CD1c-positive myeloid dendritic cell (primary cell): ENCODE results near the gene OSBP2.

ENCODE experiments used
- DNase-seq: peaks from one replicate; pipeline ENCODE4 v3.0.0-alpha.2; 2016; ENCODE audit errors: extremely low spot score

Gene OSBP2

DNA sequence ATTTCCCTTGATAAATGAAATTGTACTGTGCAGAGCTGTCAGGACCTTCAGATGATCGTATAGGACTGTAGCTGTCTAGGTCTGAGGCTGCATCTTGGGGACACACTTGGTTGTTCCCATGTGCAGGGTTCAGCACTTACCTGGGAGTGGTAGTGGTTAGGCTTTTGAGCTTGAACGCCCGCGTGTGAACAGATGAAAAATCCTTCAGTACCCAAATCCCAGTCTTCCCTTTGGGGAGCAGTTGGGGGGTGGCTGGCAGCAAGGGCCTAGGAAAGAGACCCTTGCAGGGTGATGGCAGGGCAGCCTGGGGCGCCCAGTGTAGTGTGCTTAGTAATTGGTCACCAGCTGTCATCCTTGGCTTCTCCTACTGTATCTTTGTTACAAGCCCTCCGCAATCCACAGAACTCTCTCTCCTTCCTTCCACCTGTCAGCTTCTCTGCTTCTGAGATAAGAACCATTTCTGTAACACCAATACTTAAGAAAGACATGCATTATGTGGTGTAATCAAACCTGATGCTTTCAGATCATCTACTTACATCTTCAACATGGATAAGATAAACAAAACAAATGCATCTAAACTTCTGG lies 209.3 kb downstream of the OSBP2 start:
- no peak for DNase-seq

DNA sequence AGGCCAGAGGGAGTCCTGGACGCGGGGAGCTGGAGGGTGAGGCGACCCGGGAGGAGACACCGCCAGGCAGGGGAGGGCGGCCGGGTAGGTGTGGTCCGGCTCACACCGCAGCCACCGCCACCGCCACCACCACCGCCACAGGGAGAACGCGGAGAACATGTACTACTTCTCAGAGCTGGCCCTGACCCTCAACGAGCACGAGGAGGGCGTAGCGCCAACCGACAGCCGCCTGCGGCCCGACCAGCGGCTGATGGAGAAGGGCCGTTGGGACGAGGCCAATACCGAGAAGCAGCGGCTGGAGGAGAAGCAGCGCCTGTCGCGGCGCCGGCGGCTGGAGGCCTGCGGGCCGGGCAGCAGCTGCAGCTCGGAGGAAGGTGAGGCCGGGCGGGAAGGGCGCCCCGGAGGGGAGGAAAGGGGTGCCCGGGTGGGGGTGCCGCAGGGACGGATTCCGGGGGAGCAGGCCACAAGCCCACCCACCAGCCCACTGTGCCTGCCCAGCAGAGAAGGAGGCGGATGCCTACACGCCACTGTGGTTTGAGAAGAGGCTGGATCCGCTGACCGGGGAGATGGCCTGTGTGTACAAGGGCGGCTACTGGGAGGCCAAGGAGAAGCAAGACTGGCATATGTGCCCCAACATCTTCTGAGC lies 211.1 kb downstream of the OSBP2 start:
- no peak for DNase-seq

DNA sequence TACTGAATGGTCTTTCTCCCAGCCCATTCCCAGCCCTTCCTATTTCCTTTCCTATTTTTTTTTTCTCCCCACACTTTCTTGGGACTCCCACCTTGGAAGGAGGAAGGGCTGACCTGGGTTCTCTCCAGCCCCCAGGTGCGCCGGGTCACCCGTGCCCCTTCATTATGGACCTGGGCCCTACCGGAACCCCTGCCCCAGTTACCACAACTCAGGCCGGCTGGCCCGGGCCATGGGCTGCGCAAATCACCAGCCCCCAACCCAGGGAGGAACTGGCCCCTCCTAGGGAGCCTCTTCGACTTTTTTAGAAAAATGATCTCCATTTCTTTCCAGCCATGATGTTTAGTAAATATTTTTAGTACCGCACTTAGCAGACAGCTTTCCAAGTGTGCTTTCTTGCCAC lies 211.7 kb downstream of the OSBP2 start:
- no peak for DNase-seq

DNA sequence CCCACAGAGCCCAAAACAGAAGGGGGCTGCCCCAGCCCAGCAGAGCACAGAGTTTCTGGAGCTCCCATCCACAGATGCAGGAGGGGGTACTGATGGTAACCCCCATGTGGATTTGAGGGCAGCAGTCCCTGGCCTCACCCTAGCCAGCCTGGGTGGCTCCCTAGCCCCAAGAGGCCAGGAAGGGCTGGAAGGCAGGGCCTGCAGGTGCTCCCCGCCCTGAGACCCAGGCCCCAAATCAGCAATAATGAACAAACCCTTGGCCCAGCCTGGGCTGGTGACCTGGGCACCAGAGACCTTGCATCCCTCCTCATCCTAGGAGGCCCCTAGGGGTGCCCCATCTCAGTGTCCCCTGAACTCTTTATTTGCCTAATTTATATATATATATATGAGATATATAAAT lies 212.3 kb downstream of the OSBP2 start:
- DNase-seq = no peak

DNA sequence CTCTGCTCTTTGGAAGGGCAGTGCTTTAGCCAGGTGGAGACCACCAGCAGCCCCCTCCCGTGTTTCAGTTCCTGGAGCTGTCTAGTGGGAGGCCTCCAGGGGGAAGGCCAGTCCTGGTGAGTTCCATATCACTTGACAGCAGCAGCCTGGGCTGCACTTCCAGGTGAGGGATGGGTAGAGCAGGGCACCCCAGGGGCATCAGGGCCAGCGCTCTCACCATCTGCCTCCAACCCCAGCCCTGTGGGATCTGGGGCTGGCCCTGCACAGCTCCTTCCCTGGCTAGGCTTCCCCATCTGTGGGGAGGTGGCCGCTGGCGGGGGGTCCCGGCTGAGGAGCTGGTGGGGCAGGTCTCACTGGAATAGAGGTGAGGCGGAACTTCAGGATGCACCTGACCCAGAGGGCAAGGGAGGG lies 213.4 kb downstream of the OSBP2 start:
- DNase-seq = no peak

DNA sequence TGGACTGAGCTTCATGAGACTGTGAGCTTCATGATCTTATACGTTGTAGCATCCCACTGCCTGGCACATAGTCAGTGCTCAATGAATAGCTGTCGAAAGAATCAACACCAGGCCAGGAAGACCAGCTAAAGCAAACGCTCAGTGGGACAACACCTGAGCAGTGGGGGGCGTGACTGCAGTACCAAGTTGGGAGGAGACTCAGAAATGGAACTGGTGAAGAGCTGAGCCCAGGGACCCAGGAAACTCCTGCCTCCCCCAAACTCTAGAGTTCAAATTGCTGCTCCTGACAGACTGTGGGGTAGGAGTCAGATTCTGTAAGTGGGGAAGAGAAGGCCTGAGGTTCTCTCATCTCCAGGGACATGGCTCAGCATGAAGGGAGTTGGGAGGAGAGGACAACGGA lies 214.6 kb downstream of the OSBP2 start:
- no peak for DNase-seq

DNA sequence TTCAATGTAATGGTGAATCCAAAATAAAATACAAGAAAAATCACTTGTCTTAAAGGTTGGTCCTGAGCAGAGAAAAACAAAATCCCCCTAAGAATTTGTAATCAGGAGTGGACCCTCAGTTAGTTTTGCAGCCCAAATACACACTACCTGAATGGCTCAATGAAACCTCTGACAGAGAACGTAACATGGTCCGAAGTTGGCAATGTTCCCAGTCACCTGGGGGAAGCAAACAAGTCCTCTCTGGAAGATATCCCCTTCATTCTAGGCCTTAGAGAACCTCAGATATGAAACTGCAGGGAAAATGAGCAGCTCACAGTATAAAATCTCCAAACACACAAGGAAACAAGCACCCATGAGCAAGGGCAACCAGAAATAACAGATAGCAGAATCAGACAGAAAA lies 215.7 kb downstream of the OSBP2 start:
- DNase-seq = no peak

DNA sequence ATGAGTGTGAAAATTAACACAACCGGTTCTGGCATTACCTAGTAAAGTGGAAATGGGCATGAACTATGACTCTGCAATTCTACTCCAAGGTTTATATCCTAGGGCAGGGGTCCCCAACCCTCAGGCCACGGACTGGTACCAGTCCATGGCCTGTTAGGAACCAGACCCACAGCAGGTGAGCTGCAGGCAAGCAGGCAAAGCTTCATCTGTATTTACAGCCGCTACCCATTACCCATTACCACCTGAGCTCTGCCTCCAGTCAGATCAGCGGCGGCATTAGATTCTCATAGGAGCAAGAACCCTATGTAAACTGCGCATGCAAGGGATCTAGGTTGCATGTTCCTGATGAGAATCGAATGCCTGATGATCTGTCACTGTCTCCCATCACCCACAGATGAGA lies 224.1 kb downstream of the OSBP2 start:
- DNase-seq = no peak

DNA sequence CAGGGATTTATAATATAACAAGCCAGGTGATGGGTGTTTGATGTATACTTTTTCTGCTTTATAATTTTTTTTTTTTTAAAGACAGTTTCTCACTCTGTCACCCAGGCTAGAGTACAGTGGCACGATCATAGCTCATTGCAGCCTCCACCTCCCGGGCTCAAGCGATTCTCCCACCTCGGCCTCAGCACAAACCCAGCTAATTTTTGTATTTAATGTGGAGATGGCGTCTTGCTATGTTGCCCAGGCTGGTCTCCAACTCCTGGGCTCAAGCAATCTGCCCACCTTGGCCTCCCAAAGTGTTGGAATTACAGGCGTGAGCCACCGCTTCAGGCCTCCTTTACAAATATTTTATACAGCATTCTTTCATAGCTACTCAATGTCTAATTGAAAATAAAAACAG lies 225.3 kb downstream of the OSBP2 start:
- no peak for DNase-seq

DNA sequence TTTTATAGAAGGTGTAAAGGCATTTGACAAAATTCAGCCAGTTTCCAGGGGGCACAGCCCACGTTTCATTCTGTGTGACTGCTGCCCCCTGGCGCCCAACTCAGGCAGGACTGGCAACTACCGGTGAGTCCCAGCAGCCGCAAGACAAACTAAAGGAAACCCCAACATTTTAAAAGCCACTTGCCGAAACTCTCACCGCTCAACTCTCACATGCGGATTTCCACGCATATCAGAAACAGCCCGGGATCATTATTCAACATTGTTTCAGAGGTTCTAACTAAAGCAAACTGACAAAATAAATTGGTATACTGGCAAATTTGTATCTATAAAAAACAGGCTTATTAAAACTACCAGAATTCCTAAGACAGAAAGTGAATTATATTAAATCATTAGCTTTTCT lies 225.7 kb downstream of the OSBP2 start:
- DNase-seq = peak; percentile 79

DNA sequence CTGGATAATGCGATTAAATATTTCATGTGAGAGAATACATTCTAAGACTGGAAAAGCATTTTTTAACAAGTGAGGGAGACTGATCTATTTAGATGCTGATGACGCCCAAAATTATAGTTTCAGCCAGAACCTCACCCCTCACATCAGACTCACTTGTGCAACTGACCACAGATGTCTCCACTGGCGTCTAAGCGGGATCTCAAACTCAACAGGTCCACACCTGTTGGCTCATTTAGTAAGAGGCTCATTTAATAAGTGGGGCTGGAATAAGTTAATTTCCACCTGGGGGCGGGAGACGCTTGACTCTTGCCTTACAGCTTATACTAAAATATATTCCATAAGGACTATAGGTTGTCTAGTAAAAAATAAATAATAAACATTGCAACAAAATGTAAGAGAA lies 226.4 kb downstream of the OSBP2 start:
- no peak for DNase-seq

DNA sequence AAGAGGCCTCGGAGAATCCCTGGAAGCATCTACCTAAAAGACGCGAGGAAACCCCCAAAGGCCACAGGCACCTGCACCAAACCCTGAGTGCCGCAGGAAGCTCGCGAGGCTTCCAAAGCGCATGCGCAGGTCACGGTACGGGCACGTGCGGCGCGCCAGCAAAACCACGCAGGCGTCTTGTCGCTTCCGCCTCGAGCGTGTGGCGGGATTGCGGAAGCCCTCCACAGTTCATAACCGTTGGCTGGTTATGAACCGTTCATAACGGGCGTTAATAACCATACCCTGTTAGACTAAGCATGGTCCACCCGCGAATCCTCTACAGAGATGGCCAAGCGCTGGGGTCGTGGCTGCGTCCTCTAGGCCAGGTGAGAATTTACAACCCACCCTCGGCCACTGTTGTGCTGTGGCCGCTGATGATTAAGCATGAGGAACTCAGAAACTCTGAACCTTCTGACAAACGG lies 227.5 kb downstream of the OSBP2 start:
- DNase-seq = peak; percentile 84

DNA sequence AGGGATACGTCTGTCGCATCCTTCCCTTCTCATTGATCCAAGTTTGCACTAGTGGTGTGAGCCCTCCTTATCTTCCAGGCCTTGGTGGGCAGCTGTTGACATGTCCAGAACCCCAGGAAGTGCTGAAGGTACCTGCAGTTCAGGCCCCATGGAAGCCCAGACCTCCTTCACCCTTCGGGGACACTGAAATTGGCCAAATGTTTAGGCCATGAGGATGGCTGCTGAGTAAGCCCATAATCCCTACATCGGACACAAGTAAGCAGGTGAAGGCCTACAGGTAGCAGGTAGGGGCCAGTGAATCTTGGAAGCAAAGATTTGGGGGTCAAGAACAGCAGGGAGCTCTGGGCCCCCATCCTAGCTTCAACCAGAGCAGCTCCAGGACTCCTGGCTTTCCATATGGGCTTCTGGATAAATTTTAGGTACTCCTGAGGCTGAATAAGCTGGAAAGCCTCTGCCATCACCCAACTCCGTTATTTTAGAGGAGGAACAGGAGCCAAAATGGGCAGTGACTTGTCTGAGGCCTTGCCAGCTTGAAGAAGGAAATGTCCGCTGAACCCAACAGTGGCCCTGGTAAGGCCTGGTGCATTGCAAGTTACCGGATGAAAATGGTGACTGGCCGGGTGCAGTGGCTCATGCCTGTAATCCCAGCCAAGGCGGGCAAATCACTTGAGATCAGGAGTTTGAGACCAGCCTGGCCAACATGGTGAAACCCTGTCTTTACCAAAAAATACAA lies 228.7 kb downstream of the OSBP2 start:
- no peak for DNase-seq

DNA sequence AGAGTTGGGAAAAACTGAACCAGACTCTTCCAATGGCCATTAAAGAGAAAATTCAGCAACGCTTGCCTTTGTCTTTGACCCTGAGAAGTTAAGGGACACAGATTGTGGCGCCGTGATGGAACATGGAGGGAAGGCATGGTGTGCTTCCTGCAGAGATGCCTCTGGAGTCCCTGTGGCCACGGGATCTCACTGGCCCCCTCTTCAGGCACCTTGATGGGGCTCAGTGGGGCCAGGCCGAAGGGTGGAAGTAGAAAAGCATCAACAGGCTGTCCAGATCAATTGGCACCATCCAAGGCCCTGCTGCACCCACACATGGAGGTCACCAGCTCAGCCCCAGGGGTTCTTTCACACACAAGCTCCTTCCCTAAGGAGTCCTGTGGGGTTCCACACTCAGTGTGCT lies 231.0 kb downstream of the OSBP2 start:
- no peak for DNase-seq

DNA sequence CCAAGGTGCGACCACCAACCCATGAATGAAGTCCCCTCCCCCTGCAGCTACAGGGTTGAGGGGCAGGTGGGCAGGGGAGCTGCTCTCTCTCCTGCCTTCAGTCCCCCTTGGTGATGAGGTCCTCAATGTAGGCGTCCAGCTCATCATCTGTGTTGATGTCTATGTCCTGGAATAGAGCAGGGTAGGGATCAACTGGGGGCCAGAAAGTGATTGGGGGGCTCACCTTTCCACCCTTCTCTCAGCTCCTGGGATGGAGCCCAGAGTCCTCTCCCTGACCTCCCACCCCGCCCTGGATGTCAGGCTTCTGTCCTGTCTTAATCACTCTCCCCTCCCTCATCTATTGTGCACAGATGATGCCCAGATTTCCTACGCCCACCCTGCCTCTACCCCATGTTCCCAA lies 232.0 kb downstream of the OSBP2 start:
- DNase-seq = no peak

DNA sequence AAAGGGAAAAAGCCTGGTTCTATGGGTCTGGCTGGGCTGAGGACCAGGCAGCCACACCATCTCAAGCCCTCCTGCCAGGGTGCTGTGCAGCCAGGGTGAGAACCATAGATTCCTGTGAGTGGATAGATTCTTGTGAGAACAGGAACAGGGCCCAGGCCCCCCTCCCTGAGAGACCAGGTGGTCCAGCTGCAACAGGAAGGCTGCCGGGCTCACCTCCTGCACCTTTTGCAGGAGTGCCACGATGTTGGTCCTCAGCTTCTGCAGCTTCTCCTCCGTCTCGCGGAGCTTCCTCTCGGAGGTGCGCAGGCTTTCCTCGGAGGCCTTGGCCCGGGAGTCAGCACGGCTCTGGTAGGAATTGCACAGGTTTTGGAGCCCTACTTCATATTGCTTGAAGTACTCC lies 233.1 kb downstream of the OSBP2 start:
- DNase-seq = no peak

DNA sequence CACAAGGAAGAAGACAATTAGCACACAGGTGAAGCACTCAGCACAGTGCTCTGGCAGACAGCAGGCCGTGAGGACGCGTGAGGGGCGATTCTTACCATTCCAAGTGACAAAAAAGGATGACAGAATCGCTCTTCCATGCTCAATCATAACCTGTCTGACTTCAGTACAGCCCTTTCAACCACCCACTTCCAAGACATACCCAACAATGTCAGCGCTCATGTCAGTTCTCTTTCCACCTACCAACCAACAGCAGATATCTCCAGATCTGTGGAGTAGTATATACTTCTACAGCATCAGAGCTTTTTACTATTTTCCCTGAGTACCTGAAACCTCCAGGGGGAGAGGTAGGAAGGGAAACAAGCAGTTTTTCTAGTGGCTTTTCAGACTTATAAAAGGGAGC lies 233.7 kb downstream of the OSBP2 start:
- DNase-seq = no peak

DNA sequence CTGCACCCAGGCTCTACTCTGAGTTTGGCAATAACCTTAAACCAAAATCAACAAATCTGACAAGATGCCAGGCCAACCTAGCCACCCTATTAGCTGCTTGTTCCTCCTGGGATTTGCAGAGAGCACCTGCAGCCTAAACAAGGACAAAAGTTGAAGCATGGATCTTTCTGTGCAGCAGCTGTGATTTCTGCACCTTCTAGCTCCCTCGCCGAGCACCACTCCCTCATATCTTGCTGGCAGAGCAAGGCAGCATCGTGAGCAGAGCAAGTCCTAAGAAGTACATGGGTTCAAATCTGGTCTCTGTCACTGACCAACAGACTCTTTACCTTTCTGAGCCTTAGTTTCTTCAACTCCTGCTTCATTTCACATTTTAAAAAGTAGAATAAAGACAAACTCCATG lies 235.6 kb downstream of the OSBP2 start:
- DNase-seq = no peak

DNA sequence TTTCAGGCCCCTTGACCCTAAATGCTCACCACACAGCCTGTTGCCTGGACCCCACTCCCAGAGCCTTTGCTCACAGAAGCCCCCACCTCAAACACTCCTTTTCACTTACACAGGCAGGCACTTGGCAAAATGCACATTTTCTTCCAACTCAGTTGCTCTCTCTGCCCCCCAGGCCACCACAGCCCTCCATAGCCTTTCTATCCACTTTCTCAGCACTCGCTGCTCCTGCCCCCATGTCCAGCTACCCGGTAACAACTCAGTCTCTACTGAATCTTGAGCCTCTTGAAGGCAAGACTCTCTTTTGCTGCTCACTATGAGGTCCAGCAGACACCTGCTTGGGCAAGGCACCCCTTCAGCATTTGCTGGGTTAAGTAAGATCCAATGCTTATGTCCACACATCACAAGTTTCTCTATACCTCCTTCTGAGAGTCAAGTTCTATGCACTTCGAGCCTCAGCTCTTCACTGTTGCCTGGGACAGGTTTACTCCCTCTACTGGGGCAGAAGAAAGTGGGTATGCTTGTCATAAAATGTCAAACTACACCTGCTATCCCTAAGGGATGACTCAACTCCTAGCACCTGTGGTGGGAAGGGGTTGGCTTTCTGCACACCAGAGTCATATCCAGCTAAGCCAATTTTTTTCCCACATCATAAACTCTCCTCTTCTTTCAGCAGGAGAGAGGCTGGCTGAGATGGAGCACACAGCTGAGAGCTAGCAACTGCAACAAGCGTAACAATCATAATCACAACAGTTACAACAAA lies 237.0 kb downstream of the OSBP2 start:
- no peak for DNase-seq

DNA sequence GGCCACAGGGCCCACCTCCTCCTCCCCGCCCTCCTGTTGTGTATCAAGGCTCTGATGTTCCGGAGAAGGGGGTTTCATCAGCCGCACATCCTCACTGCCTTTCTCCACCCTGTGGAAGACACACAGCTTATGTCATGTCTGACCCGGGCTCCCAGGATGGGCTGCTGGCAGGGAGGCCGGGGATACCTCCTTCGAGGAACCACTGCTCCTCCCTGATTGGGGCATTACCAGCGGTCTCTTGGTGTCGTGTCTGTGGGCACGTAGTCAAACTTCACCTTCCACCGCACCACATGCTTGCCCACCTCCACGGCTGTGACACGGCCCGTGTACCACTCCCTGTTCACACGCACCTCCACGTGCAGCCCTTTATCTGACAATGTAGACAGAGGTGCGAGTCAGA lies 238.0 kb downstream of the OSBP2 start:
- DNase-seq = no peak

DNA sequence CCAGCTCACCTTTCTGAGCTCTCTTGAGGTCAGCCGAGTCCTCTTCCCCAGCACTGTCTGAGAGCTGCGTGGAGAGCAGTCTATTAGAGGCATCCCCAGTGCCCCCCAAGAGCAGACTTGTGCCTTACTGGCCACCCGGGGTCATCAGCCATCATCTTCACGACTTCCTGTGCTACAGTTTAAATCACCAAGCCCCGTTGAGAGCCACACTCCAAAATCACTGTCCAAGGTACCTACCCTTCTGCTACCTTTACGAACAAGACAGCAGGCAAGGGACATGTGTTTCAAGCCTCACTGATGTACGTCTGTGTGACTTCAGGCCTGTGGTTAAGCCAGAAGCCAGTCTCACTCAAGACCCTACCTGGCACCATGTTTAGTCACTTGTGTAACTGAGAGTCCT lies 238.8 kb downstream of the OSBP2 start:
- DNase-seq = no peak

DNA sequence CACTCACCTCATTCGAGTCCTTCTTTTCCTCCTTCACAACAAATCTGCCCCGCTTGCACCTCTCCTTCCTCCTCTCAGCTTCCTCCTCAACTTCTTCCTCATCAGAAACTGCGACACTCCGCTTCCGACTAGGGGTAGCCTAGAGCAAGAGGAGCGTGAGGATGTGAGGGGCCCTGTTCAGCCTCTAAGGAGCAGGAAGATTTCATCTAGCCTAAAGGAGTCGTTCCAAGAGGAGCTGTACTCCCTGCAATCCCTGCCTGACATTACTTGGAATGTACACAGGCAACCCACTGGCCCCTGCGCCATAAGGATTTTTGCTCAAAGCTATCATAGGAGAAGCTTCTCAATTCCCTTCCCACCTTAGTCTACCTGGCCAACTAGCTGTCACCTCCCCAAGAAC lies 239.4 kb downstream of the OSBP2 start:
- DNase-seq = no peak
